Measurements from ENCODE around the gene PANK1. TPM values are rescaled to one million over a fixed set of nuclear protein-coding genes. Genes with fewer than 3 reads are reported as not detected.

PANK1 gene
- total RNA-seq, 1 donor from 2014 or later: 8.2 TPM

GRCh38 chr10:89668386-89669071 is 23.5 kb upstream of the PANK1 start:
- ATAC-seq (no peak), DNase-seq (no peak)
- Histone ChIP-seq H3K27ac (no peak overlapping the region), H3K9me3 (no peaks in the 10 kb centered on the region), H3K27me3 (ENCODE audit: low read depth) (no peaks in the 10 kb centered on the region), H3K4me3 (no peak overlapping the region), H3K36me3 (no peaks in the 10 kb centered on the region), H3K4me1 (no peaks in the 10 kb centered on the region)
- intact Hi-C loops (cut with DNase I): no loop called here
- TF ChIP-seq, protein P1, sequence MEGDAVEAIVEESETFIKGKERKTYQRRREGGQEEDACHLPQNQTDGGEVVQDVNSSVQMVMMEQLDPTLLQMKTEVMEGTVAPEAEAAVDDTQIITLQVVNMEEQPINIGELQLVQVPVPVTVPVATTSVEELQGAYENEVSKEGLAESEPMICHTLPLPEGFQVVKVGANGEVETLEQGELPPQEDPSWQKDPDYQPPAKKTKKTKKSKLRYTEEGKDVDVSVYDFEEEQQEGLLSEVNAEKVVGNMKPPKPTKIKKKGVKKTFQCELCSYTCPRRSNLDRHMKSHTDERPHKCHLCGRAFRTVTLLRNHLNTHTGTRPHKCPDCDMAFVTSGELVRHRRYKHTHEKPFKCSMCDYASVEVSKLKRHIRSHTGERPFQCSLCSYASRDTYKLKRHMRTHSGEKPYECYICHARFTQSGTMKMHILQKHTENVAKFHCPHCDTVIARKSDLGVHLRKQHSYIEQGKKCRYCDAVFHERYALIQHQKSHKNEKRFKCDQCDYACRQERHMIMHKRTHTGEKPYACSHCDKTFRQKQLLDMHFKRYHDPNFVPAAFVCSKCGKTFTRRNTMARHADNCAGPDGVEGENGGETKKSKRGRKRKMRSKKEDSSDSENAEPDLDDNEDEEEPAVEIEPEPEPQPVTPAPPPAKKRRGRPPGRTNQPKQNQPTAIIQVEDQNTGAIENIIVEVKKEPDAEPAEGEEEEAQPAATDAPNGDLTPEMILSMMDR (IDR thresholded peaks at IDR 0.05): no peak

DNA sequence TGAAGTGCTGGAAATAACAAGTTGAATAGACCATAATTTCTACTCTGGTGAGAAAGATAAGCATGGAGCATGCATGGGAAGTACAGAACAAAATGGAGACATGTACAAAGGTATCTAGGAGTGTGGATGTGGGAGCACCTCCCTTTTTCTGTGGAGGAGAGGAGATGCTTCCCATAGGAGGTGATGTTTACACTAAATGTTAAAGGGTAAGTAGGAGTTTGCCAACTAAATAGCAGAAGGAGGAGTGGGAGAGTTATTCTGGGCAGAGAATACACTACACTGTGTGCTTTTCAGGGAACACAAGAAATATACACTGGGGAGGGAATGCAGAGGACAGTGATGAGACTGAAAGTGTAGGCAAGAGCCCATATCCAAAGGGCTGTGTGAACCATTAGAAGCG is 21.1 kb upstream of the PANK1 start:
- no peaks in the 10 kb centered on the region for H3K27me3 ChIP-seq (ENCODE audit: low read depth)
- no peak overlapping the region for H3K4me3 ChIP-seq
- H3K9me3 ChIP-seq: no peaks in the 10 kb centered on the region
- H3K4me1 ChIP-seq: no peaks in the 10 kb centered on the region
- TF ChIP-seq, protein P1 (IDR thresholded peaks at IDR 0.05): no peak
- H3K36me3 ChIP-seq: no peaks in the 10 kb centered on the region
- no peak for DNase-seq
- no peak overlapping the region for H3K27ac ChIP-seq
- intact Hi-C loops (cut with DNase I): no loop called here
- no peak for ATAC-seq

DNA sequence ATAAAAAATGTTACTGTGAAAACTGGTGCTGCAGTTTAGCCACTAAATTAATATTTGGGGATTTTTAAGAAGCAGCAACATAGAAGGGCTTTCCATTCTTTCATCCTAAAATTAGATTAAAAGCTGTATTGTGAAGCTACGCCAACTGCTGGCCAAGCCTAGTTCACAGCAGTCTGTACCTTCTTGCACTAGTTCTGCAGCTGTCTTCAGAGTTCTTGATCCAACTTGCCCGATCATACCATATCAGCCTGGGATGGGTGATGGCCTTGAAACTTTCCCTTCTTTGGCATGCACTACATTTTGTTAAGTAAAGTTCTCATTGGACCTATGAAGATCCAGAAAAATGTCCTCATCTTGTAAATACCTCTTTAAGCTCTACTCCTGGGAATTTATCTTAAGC is 20.3 kb upstream of the PANK1 start:
- Histone ChIP-seq H3K36me3 (no peaks in the 10 kb centered on the region), H3K9me3 (no peaks in the 10 kb centered on the region), H3K27ac (no peak overlapping the region), H3K27me3 (ENCODE audit: low read depth) (no peaks in the 10 kb centered on the region), H3K4me1 (no peaks in the 10 kb centered on the region), H3K4me3 (no peak overlapping the region)
- intact Hi-C loops (cut with DNase I): no loop called here
- TF ChIP-seq, protein P1 (IDR thresholded peaks at IDR 0.05): no peak
- ATAC-seq (no peak), DNase-seq (no peak)

- Histone ChIP-seq H3K27me3 (ENCODE audit: low read depth) (no peaks in the 10 kb centered on the region), H3K36me3 (no peaks in the 10 kb centered on the region), H3K4me3 (no peak overlapping the region), H3K4me1 (no peaks in the 10 kb centered on the region), H3K9me3 (no peaks in the 10 kb centered on the region), H3K27ac (no peak overlapping the region)
- intact Hi-C loops (cut with DNase I): no loop called here
- DNase-seq (no peak), ATAC-seq (no peak)
- TF ChIP-seq, protein P1 (IDR thresholded peaks at IDR 0.05): no peak
Measured at GRCh38 chr10:89664203-89664602, 19.2 kb upstream of the PANK1 start.

DNA sequence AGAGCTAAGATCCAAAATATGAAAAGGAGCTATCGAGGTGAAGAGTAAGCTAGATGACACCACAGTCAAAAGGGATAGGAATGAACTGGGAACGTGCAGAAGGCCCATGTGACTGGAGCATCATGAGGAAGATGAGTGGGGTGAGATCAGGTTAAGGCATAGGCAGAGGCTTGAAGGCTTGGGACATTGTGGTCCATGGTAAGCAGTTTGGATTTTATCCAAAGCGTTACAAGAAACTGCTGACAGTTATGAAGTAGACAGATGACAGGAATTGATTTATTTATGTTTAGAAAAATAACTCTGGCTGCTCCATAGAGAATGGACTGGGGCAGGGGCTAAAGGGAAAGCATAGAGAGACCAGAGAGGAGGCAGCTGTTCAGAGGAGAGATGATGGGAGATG is 18.1 kb upstream of the PANK1 start:
- no peaks in the 10 kb centered on the region for H3K36me3 ChIP-seq
- no peak for ATAC-seq
- H3K9me3 ChIP-seq: no peaks in the 10 kb centered on the region
- TF ChIP-seq, protein P1 (IDR thresholded peaks at IDR 0.05): no peak
- H3K27me3 ChIP-seq (ENCODE audit: low read depth): no peaks in the 10 kb centered on the region
- H3K27ac ChIP-seq: no peak overlapping the region
- intact Hi-C loops (cut with DNase I): no loop called here
- no peak overlapping the region for H3K4me3 ChIP-seq
- no peaks in the 10 kb centered on the region for H3K4me1 ChIP-seq
- DNase-seq: no peak

Data from lower lobe of right lung (tissue), 2 donors.